Measurements from ENCODE around the gene FBXO9.
A peak's percentile ranks its signal among the peaks of the same experiment; 100 is the strongest.
"Not testable (repeated sequence)": the region's sequence is repeated elsewhere in the genome, so short reads cannot be mapped to it uniquely, and the experiment has no call there.

The FBXO9 gene

GRCh38 chr6:53044572-53044971 lies 20.6 kb upstream of the FBXO9 start:
- no peak for DNase-seq (ENCODE audit: low read depth)
- H3K4me3 ChIP-seq (ENCODE audit: low read length), result no peak overlapping the region
- TF ChIP-seq CTCF (conservative IDR thresholded peaks at IDR 0.05; ENCODE audit: low read length), result no peak

DNA sequence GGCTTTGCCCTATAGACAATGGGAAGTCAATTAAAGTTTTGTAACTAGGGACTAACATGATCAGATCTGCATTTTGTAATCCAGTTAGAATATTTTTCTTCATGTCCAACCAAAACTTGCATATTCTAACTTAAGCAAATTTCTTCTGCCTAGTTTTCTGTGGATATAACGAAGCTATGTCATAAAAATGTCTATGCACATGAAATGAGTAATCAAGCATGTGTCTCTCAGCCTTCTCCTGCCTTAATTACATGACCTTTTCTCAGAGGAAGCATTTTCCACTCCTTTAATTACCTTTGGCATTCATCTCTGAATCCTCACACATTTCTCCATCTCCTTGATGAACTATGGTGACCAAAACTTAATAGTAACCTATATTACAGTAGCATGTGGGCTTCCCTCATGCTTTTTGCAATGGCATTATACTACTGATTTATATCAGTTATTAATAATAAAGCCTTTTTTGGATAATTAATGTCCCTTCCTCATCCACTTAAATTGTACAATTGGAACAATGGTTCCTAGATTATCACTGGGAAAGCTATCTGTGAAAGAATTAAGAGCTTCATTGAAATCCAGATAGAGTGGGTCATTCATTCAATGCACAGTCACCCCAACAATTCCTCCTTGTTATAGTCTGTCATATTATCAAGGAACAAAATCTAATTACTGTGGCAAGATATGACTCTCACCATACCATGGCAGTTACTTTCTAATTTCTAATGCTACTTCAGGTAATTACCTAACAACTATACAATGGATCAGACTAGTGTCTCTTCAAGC lies 19.1 kb upstream of the FBXO9 start:
- no peak for TF ChIP-seq CTCF (conservative IDR thresholded peaks at IDR 0.05; ENCODE audit: low read length)
- H3K4me3 ChIP-seq (ENCODE audit: low read length), result no peak overlapping the region
- no peak for DNase-seq (ENCODE audit: low read depth)

- no peak for TF ChIP-seq CTCF (conservative IDR thresholded peaks at IDR 0.05; ENCODE audit: low read length)
- no peak overlapping the region for H3K4me3 ChIP-seq (ENCODE audit: low read length)
- DNase-seq (ENCODE audit: low read depth), result peak; percentile 87
Measured at GRCh38 chr6:53048431-53049195, 16.6 kb upstream of the FBXO9 start.

DNA sequence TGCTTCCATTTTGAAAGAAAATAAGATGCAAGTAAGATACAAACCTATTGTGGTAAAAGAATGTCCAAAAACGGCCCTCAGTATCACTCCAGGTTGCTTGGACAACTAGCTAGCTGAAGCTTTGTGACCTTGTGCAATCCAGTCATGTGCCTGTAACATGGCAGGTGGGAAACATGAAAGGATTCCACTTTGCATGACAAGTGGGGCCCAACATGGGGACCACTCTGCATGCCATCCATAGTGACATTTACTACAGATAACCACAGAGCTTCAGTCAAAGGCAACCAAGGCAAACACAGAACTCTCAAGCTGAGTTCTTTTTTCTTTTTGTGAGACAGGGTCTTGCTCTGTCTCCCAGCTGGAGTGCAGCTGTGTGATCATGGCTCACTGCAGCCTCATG lies 15.8 kb upstream of the FBXO9 start:
- no peak for TF ChIP-seq CTCF (conservative IDR thresholded peaks at IDR 0.05; ENCODE audit: low read length)
- no peak overlapping the region for H3K4me3 ChIP-seq (ENCODE audit: low read length)
- DNase-seq (ENCODE audit: low read depth), result no peak

DNA sequence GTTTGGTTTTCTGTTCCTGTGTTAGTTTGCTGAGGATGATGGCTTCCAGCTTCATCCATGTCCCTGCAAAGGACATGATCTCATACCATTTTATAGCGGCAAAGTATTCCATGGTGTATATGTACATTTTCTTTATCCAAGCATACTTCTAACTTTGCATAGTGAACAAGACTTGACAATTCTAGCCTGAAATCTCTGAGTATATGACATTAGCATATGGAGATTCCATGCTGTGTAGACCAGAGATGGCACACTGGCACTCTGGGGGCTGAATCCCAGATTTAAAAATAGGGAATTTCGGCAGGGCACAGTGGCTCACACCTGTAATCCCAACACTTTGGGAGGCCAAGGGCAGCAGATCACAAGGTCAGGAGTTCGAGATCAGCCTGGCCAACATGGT lies 13.1 kb upstream of the FBXO9 start:
- H3K4me3 ChIP-seq (ENCODE audit: low read length); DNase-seq (ENCODE audit: low read depth): not testable (repeated sequence)

DNA sequence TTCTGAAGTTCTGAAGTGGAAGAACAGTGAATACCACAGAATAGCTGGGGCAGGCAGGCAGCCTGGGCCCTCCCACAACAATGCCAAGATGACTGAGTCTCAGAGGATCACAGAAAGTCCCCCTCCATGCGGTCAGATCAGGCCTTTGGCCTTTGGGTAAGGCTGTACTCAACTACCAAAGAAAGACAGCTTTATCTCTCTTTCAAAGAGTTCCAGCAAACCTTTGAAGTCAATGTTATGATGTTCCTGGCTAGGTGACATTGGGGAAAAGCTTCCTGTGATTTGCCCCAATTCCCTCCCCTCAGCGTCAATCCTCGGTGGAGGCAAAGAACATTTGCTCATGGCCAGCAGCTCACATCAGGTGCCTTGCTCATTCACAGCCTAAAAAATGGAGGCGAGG lies 10.7 kb upstream of the FBXO9 start:
- no peak for TF ChIP-seq CTCF (conservative IDR thresholded peaks at IDR 0.05; ENCODE audit: low read length)
- no peak overlapping the region for H3K4me3 ChIP-seq (ENCODE audit: low read length)
- DNase-seq (ENCODE audit: low read depth), result no peak

DNA sequence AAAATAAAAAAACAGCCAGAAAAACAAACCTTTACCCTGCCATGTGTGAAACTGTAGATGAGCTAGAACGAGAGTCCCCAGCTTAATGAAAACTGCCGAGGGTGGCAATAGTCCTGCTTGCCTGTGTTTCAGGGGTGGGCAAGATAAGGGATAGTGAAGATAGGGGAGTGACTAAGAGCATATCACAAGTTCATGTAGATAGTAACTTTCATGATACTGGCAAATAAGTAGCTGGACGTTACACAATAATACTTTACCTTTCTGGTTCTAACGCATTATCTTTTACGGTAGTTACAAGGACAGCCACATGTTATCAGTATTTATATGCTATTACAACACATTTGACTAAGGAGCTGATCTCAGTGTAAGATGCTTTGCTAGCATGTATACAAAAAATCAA lies 9.3 kb upstream of the FBXO9 start:
- DNase-seq (ENCODE audit: low read depth), result no peak
- no peak for TF ChIP-seq CTCF (conservative IDR thresholded peaks at IDR 0.05; ENCODE audit: low read length)
- H3K4me3 ChIP-seq (ENCODE audit: low read length), result no peak overlapping the region

All from AG10803 (cell line).